ENCODE results near the gene ODF2.

Gene ODF2

GRCh38 chr9:128540634-128541360, 85.0 kb downstream of the ODF2 start:
- no peak for DNase-seq

GRCh38 chr9:128546504-128546903, 90.7 kb downstream of the ODF2 start:
- DNase-seq = no peak

GRCh38 chr9:128548876-128549275, 93.1 kb downstream of the ODF2 start:
- no peak for DNase-seq

GRCh38 chr9:128550226-128550625, 94.4 kb downstream of the ODF2 start:
- DNase-seq = no peak

All from NCI-H446 treated with DMSO at 0.1 percent for 48 hours (cell line).